Stimulated activated CD4-positive, alpha-beta T cell treated with anti-CD3 and anti-CD28 coated beads, Interleukin-1b, Interleukin-23, amount 100 ng/mL, for 24 hours (primary cell): ENCODE results near the gene PPME1.
"Not testable (repeated sequence)": the region's sequence is repeated elsewhere in the genome, so short reads cannot be mapped to it uniquely, and the experiment has no call there.

Experiments used
- DNase-seq, 4 experiments: peaks; one replicate each; pipeline ENCODE4 v3.0.0-alpha.2; 2020; ENCODE audit warnings: low read depth in 4 of 4, low spot score in 1 of 4

The PPME1 gene, protein sequence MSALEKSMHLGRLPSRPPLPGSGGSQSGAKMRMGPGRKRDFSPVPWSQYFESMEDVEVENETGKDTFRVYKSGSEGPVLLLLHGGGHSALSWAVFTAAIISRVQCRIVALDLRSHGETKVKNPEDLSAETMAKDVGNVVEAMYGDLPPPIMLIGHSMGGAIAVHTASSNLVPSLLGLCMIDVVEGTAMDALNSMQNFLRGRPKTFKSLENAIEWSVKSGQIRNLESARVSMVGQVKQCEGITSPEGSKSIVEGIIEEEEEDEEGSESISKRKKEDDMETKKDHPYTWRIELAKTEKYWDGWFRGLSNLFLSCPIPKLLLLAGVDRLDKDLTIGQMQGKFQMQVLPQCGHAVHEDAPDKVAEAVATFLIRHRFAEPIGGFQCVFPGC

DNA sequence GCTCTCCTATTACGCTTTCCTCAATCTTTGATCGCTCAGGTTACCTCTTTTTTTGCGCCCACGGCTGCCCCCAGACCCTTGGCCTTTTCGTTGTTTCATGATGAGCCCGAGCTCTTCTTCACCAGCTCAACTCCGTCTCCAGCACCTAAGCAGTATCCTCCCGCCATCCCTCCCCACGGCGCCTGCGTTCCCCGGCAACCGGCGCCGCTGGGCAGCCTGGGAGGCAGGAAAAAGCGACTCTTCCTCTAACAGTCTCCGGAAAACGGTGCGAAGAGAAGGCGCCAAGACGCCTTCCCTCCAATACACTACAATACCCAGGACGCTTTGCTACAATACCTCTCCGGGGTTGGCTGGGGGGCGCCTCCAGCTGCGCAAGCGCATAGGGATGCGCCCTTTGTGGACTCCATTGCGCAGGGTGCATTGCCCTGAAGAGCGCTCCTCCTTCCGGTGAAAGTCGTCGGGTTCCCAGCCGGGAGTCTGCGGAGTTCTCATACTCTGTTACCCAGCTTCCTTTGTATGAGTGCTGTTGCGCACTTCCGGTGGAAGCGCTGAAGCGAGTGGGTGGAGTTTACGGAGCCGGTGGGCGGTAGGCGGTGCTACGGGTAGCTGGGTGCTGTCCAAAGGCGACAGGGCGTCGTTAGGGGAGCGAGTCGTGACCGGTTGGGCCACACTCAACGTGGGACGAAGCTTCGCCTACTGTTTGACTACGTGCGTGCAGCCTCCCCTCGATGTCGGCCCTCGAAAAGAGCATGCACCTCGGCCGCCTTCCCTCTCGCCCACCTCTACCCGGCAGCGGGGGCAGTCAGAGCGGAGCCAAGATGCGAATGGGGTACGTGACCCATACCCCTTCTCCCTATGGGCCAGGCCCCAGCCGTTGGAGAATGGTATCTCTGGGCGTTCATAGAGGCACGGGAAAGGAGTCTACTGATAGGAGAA lies at the start of gene PPME1, which contains the start of gene C2CD3:
Gene PPME1 (plus strand): TSS at position 596 of the 936 bp plus-strand sequence. CDS start 133 bp downstream, at position 729.
Gene C2CD3 (minus strand): TSS at position 309 of the 936 bp plus-strand sequence. CDS start 210 bp downstream, at position 99.
- peak; percentile 82 to 95 (median 92) for DNase-seq

DNA sequence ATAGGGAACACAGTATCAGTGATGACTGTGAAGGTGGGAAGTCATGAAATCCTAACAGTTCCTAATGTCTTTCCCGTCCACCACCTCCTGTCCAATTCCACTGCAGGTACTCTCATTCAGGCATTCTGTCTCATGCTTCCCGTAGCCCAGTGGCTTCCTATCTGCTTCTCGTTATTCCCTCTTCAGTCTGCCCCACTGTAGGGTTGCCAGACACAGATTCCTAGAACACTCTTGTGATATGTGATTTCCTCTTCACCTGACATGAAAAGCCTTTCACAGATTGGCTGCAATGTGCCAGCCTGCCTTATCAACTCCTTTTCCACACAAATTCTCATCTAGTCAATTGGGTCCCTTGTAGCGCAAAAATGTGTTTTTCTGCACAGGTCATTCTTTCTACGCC lies 49.3 kb upstream of the PPME1 start:
- no peak for DNase-seq

DNA sequence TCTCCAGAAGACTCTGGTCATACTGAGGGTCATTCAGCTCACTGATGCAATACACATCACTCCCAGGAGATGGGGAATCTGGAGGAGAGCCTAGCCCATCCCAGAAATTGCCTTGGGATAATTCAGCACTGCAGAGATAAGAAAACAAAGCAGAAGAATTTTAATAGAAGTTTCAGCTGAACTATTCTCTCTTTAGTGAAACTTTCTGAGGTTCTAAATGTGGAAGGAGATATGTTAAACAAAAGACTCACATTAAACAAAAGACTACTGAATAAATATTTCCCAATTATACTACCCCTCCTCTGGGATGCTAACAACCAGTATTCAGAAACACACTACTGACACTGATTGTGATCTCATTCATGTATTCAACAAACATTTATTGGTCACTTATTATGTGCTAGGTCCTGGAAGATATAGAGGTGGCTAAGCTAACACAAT lies 48.1 kb upstream of the PPME1 start:
- DNase-seq = no peak

DNA sequence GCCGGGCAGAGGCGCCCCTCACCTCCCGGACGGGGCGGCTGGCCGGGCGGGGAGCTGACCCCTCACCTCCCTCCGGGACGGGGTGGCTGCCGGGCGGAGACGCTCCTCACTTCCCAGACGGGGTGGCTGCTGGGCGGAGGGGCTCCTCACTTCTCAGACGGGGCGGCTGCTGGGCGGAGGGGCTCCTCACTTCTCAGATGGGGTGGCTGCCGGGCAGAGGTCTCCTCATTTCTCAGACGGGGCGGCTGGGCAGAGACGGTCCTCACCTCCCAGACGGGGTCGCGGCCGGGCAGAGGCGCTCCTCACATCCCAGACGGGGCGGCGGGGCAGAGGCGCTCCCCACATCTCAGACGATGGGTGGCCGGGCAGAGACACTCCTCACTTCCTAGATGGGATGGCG lies 42.0 kb upstream of the PPME1 start:
- DNase-seq = not testable (repeated sequence)

DNA sequence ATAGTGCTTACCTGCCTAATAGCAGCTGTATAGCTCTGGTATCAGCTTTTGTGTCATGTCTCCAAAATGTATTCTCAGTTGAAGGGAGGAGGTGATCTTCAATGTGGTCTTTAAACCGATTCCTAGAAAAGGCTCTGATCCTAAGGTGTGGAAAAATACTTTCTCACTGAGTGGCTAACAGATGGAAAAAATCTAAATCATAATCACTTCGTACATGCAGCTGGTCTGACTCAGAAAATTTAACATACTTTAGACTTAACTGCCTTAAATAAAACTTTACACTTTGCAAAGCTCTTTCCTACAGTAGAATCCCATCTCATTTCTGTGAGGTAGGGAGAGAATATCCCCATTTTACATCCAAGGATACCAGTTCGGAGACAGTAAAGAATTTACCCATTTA lies 38.3 kb upstream of the PPME1 start:
- DNase-seq = no peak

DNA sequence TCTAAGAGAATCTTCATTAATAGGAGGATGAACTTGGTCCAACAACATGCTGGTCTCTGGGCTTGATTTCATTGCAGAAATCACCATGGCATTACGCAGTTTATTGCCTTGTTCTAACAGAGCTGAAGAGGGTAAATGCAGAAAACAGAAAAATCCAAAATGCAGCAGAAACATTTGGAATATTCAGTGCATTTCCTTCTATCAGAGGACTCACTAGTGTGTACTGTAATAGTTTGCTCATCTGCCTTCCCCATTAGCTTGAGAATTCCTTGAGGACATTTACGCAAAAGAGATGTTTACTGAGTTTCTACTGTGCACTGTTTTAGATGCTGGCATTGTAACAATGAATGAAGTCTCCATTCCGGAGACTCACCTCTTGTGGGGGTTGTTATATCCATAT lies 37.7 kb upstream of the PPME1 start:
- no peak for DNase-seq

DNA sequence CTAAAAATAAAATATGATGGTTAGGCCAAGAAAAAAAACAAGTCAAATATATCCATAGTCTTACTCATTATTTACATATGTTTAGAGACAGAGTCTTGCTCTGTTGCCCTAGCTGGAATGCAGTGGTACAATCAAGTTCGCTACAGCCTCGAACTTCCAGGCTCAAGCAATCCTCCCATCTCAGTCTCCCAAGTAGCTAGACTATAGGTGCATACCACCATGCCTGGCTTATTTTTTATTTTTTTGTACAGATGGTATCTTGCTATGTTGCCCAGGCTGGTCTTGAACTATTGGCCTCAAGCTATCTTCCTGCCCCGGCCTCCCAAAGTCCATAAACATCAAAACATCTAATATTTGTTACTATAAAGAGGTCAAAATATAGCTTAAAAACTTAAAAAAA lies 36.4 kb upstream of the PPME1 start:
- DNase-seq = no peak

DNA sequence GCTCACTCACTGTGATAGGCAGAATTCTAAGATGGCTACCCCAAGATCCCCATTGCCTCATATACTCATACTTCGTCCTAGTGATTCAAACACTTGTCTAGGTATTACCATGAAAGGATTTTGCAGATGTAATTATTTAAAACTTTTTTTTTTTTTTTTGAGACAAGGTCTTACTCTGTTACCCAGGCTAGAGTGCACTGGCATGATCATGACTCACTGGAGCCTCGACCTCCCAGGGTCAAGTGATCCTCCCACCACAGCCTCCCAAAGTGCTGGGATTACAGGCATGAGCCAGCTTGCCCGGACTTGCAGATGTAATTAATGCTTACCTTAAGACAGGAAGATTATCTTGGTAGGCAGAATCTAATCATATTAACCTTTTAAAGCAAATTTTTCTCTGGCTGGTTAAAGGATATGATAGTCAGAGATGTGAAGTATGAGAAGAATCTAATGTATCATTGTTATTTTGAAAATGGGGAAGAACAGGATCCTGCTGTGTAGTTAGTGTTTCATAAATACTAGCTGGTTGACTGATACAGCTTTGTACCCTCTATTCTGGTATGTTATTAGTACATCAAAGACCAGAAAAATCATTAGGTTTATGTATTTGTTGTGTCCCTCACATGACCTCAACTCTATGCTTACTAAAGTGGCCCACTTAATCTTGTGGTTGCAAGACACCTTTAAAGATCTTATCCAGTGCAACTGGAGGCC lies 35.8 kb upstream of the PPME1 start:
- no peak for DNase-seq

DNA sequence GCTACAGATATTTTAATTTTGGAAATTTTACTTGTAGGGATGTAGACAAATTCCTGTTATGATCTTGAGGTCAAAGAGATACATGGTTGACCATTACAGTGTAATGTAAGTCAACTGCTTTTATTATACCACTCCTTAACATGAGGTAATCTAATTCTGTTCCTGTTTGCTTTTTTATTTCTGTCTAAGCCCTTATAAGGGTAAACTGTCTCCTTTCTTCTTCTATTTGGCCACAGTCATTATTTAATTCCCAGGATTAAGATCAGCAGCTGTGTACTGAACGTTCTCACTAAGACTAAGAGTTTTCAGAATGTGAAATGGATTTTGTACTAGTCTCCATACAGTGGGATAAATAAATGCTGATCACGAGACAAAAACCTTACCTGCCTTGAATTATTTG lies 33.1 kb upstream of the PPME1 start:
- DNase-seq = no peak

DNA sequence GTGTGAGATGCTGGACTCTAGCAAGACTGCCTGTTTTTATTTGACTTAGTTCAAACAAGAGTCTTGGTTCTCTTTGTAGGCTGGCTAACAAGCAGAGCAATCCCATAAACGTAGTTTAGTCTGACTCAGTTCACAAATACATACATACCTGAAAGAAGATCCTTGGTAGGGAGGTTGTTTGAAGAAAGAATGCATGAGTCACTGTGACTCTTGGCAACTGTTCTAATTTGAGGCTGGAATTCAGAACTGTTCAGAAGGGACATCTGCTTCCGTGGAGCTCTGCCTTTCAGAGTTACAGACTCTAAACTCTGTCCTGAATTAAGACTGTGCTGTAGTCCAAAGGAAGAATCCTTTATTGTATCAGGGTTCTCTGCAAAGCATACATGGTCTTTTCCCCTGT lies 32.5 kb upstream of the PPME1 start:
- DNase-seq = no peak

DNA sequence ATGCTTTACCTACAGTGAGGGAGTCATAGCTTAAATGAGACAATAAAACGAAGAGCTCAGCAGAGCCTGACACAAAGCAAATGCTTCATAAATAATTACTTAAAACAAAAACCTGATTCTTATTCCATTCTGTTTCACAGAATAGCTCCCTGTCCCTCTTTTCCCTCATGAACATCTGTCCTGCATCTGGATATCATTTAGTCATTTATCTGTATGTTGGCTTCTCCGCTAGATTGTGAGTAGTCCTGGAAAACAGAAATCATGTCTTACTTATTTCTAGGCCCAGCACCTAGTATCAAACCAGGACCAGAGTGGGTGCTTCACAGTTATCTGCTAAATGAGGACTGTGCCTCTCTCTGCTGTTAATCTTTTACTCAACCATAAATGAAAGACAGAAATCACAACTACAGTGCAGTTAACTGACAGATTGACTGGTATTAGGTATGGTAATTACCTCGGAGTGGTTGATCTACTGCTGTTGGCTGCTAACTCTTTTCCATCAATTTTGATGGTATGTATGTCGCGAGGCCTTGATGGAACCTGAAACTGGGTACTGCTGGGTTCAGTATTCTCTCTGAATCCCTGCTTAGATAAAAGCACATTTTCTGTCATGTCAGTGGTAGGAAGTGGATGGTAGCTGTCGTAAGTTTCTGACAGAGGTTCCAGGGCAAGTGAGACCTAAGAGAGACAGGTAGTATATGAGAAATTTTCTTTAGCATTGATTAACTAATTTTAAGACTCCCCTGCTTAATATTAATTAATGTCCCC lies 31.8 kb upstream of the PPME1 start:
- no peak for DNase-seq

DNA sequence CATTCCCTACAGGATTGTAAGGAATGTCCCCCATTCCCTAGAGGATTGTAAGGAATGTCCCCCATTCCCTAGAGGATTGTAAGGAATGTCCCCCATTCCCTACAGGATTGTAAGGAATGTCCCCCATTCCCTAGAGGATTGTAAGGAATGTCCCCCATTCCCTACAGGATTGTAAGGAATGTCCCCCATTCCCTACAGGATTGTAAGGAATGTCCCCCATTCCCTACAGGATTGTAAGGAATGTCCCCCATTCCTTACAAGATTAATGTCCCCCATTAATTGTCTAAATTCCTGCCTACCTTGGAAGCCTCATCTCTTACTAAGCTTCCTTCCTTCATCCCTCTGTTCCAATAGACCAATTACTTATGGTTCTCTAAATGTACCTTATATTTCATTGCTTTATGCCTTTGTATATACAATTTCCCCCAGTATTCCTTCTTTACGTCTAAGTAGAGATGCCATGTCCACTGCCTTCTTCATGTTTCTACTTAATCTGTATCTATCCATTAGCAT lies 31.1 kb upstream of the PPME1 start:
- DNase-seq = not testable (repeated sequence)

DNA sequence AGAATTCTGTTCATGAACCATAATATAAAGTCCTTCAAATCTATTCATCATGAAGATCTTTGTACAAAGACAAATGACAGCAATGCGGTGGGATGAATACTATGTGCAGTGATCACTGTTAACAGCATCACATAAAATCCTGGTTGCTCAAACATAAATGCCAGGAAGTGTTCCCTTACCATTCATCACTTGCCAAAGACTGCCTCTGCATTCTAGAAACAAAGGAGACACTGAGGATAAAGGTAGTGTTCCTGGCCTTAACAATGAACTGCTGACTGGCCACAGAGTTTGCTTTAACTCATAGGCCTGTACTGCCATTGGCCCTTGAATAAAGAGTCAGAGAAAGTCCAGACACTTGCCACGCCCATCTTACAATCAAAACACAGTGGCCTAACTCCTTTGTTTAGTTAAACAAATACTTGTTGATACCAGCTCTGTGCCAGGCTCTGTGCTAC lies 29.8 kb upstream of the PPME1 start:
- DNase-seq = no peak

DNA sequence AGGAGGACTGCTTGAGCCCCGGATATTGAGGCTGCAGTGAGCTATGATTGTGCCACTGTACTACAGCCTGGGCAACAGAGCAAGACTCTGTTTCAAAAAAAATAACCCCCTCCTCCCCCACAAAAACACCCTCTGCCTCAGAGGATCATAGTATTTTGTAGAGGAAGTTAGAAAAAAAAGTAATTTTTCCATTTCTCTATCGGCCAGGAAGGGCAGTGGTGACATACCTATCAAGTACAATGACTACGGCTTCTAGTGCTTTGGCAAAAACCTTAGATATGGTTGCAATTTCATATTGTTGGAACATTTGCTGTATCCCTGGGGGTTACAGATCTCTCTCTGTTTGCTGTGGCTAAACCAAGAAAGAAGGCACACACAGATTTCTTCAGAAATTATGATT lies 29.2 kb upstream of the PPME1 start:
- no peak for DNase-seq

DNA sequence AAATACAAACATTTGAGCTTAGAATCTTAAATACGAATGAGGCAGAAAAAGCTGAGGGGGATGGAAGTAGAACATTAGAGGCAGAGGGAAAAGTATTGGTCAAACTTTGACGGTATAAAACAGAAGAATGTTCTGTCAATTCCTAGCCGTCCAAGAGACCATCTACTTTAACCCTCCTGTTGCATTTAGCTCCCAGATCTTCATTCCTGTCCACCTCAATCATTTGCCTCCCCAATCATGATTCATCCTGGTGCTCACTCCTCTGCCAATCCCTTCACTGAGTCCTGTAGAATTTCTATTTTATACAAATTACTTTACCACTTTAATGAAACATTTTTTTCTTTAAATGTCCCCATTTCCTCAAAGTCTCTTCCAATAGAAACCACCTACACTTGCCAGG lies 28.5 kb upstream of the PPME1 start:
- DNase-seq = no peak

DNA sequence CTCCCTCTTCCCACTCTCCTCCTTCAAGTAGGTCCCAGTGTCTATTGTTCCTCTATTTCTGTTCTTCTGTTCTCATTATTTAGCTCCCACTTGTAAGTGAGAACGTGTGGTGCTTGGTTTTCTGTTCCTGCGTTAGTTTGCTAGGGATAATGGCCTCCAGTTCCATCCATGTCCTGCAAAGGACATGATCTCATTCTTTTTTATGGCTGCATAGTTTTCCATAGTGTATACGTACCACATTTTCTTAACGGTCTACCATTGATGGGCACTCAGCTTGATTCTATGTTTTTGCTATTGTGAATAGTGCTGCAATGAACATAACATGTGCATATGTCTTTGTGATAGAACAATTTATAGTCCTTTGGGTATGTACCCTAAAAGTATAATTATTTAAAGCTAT lies 26.5 kb upstream of the PPME1 start:
- DNase-seq = no peak

DNA sequence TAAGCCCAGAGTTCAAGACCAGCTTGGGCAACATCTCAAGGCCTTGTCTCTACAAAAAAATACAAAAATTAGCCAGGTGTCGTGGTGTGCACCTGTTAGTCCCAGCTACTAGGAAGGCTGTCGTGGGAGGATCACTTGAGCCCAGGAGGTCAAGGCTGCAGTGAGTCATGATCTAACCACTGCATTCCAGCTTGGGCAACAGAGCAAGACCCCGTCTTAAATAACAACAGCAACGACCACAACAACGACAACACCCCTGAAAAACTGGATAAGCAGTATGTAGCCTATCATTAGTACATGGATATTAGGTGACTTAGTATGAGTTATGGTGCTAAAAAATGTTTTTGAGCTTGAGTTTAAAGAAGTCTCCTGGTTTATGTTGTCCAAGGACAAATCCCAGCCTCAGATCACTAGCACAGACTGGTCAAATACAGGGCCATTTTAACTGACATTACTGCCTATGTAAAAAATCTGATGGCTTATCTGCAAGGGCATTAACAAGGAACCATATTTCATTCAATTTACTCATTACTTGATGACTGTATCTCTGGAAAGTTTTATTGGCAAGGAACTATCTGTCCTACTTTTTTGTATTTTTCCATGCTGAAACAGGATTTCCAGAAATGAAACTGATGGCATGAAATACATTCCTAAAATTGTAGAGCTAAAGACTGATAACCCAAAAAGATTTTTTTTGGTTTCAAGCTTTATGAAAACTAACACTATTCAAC lies 23.7 kb upstream of the PPME1 start:
- DNase-seq = no peak

DNA sequence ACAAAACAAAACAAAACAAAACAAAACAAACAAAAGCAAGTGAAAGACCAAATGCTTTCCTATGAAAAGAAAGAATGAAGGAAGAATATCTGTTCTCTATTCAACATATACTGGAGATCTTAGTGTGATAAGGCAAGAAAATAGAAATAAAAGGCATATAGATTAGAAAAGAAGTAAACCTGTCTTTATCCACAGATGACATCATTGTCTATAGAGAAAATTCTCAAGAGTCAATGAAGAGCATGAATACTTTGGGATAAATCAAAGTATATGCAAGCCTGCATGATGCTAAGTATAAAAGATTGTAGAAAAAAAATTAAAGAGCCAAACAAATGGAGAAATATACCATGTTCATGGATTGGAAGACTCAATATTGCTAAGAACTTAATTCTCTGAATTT lies 17.9 kb upstream of the PPME1 start:
- no peak for DNase-seq

DNA sequence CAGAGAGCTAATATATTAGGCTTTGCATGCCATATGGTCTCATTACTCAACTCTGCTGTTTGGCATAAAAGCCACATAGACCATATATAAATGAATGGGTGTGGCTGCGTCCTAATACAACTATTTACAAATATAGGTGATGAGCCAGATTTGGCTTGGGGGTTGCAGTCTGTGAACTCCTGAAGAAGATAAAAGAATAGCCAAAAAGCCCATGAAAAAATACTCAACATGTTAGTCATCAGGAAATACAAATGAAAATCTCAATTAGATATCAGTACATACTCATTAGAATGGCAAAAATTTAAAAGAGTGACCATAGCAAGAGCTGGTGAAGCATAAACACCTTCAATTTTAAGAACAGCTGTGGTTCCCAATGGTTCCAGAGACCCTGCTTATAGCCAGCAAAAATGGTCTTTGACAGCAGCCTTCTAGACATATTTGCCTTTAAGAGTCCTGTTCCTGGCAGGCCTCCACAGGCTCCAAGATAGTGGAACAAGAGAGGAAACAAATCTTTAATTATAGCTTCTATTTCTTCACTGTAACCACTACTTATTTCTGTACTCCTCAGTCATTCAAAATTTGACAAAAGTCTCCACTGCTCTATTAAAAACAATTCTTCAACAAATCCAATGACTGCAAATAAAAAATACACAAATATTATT lies 16.3 kb upstream of the PPME1 start:
- DNase-seq = no peak
